Regular cardiac myocyte (primary cell): Measurements from ENCODE around the gene ERGIC3. TPM values are rescaled to one million over a fixed set of nuclear protein-coding genes. Genes with fewer than 3 reads are reported as not detected.

Experiments used
- total RNA-seq: library from RNA; depleted of rRNA; stranded (reverse); fragments of >200 nt; gene quantifications from 2 replicates; pipeline ENCODE4 v1.2.3, GENCODE V29; 2014

ERGIC3 gene
- 336 and 765 TPM in 2 replicates for total RNA-seq

GRCh38 chr20:35541783-35542662 is at the start of gene ERGIC3:
Gene ERGIC3, plus strand, starts transcription at chr20:35542078. Its CDS starts 20 bp downstream, at chr20:35542098.

GRCh38 chr20:35529552-35529951 is 12.3 kb upstream of the ERGIC3 start, which contains the start of gene C20orf173:
Gene C20orf173, minus strand, starts transcription at chr20:35529652. Its CDS starts 279 bp downstream, at chr20:35529373.

Other genes starting within 250 kb of the ERGIC3 start
- gene FAM83C, start 249.7 kb upstream of the ERGIC3 start, total RNA-seq, result under 0.01 TPM in 1 of 2 replicates, not detected in the other
- 22.2 and 31.9 TPM in 2 replicates for gene UQCC1, start 130.1 kb upstream of the ERGIC3 start, total RNA-seq
- 1.9 and 24.2 TPM in 2 replicates for gene GDF5, start 103.8 kb upstream of the ERGIC3 start, total RNA-seq
- 32.4 and 35.2 TPM in 2 replicates for gene CEP250, start 86.5 kb upstream of the ERGIC3 start, total RNA-seq
- not detected in 2 replicates for gene C20orf173, start 12.4 kb upstream of the ERGIC3 start, total RNA-seq
- 17.1 and 36.1 TPM in 2 replicates for gene SPAG4, start 73.8 kb downstream of the ERGIC3 start, total RNA-seq
- gene CPNE1, start 122.8 kb downstream of the ERGIC3 start, total RNA-seq, result 145 and 170 TPM in 2 replicates
- 29.9 and 33.2 TPM in 2 replicates for gene RBM12, start 122.8 kb downstream of the ERGIC3 start, total RNA-seq
- gene NFS1, start 157.3 kb downstream of the ERGIC3 start, total RNA-seq, result 26.5 and 28.0 TPM in 2 replicates
- 182 and 251 TPM in 2 replicates for gene ROMO1, start 157.3 kb downstream of the ERGIC3 start, total RNA-seq
- 260 and 357 TPM in 2 replicates for gene RBM39, start 200.2 kb downstream of the ERGIC3 start, total RNA-seq
- 28.6 and 29.3 TPM in 2 replicates for gene PHF20, start 229.9 kb downstream of the ERGIC3 start, total RNA-seq